HG03108 (cell line): ENCODE data around the gene KDM4D.
"Not testable (repeated sequence)": the region's sequence is repeated elsewhere in the genome, so short reads cannot be mapped to it uniquely, and the experiment has no call there.

Experiments used
- ATAC-seq: cut with Tn5 transposase; IDR thresholded peaks from one replicate; pipeline ENCODE4 v1.9.1; 2021; ENCODE audit warnings: moderate library complexity; ENCODE audit not compliant: unreplicated experiment

Gene KDM4D

GRCh38 chr11:95025594-95025993 is 52.1 kb downstream of the KDM4D start:
- not testable (repeated sequence) for ATAC-seq

GRCh38 chr11:95028357-95028756 is 54.8 kb downstream of the KDM4D start:
- ATAC-seq: no peak

GRCh38 chr11:95033051-95033450 is 59.5 kb downstream of the KDM4D start:
- ATAC-seq: no peak

GRCh38 chr11:95035316-95035715 is 61.8 kb downstream of the KDM4D start:
- no peak for ATAC-seq

GRCh38 chr11:95037356-95038035 is 64.0 kb downstream of the KDM4D start:
- not testable (repeated sequence) for ATAC-seq

- no peak for ATAC-seq
Observed at GRCh38 chr11:95042239-95042638, 68.7 kb downstream of the KDM4D start.

GRCh38 chr11:95042906-95043305 is 69.4 kb downstream of the KDM4D start:
- ATAC-seq: no peak

- ATAC-seq: no peak
Observed at GRCh38 chr11:95044010-95044409, 70.5 kb downstream of the KDM4D start.

- ATAC-seq: no peak
Observed at GRCh38 chr11:95045812-95046211, 72.3 kb downstream of the KDM4D start.
